WTC11 (cell line): ENCODE results near the gene PDE3B. TPM values are rescaled to one million over a fixed set of nuclear protein-coding genes. Genes with fewer than 3 reads are reported as not detected.

Experiments used
- ATAC-seq: fragments of 200-7000 bp; cut with Tn5 transposase; 2 replicates; pipeline ENCODE4 v1.10.0; 2021; ENCODE audit warnings: mild to moderate bottlenecking, moderate library complexity
- Bru-seq: library from RNA; stranded (reverse); fragments of 400-500 nt; gene quantifications from one replicate; lab custom pipeline; 2021; lab: Mats Ljungman, UMichigan
- CTCF ChIA-PET: fragments of 300-600 bp; sonication (Branson Sonifier 250); formaldehyde crosslinking; loops from one replicate; lab custom pipeline; 2021; ENCODE audit warnings: antibody characterized with exemption; lab: Charles Lee
- POLR2A ChIA-PET: fragments of 350-600 bp; sonication (Branson Sonifier 250); formaldehyde crosslinking; loops from one replicate; lab custom pipeline; 2021; ENCODE audit warnings: antibody characterized with exemption; lab: Charles Lee
- DNase-seq: peaks from one replicate; pipeline ENCODE4 v3.0.0; 2021; ENCODE audit warnings: low spot score
- H3K27ac Mint-ChIP-seq: 2 replicates; pipeline ENCODE4 v1.8.0; 2021; ENCODE audit warnings: mixed read lengths
- H3K27me3 Mint-ChIP-seq: 2 replicates; pipeline ENCODE4 v1.8.0; 2021; ENCODE audit warnings: low read depth, mild to moderate bottlenecking, moderate library complexity, mixed read lengths
- H3K36me3 Mint-ChIP-seq: 2 replicates; pipeline ENCODE4 v1.8.0; 2021; ENCODE audit warnings: mixed read lengths
- H3K4me1 Mint-ChIP-seq: 2 replicates; pipeline ENCODE4 v1.8.0; 2022; ENCODE audit warnings: mixed read lengths
- H3K4me3 Mint-ChIP-seq: 2 replicates; pipeline ENCODE4 v1.8.0; 2021; ENCODE audit warnings: mild to moderate bottlenecking, moderate library complexity, mixed read lengths
- H3K9me3 Mint-ChIP-seq: 2 replicates; pipeline ENCODE4 v1.8.0; 2021; ENCODE audit warnings: mixed read lengths
- FOXP1 ChIP-seq: sonication (generic); formaldehyde crosslinking; IDR thresholded peaks from 2 replicates; pipeline ENCODE4 v1.8.0; 2022; ENCODE audit warnings: missing genetic modification reagents, mild to moderate bottlenecking, moderate library complexity, borderline replicate concordance
- GRHL2 ChIP-seq: fragments of 250-450 bp; sonication (Bioruptor Pico); IDR thresholded peaks from 2 replicates; pipeline ENCODE4 v1.8.0; 2022; ENCODE audit warnings: mild to moderate bottlenecking, moderate library complexity; ENCODE audit not compliant: insufficient replicate concordance, severe bottlenecking
- GTF2I ChIP-seq: fragments of 250-450 bp; sonication (Bioruptor Pico); conservative IDR thresholded peaks from 2 replicates; pipeline ENCODE4 v1.4.0; 2021; ENCODE audit warnings: mild to moderate bottlenecking
- KAT7 ChIP-seq: sonication (generic); formaldehyde crosslinking; IDR thresholded peaks from 2 replicates; pipeline ENCODE4 v1.8.1; 2023; ENCODE audit warnings: missing genetic modification reagents, mild to moderate bottlenecking, borderline replicate concordance
- OVOL2 ChIP-seq: fragments of 250-450 bp; sonication (Bioruptor Pico); IDR thresholded peaks from 2 replicates; pipeline ENCODE4 v1.9.0; 2021; ENCODE audit warnings: mild to moderate bottlenecking, borderline replicate concordance
- PRRX2 ChIP-seq: fragments of 250-450 bp; sonication (Bioruptor Pico); IDR thresholded peaks from 2 replicates; pipeline ENCODE4 v1.8.0; 2021; ENCODE audit warnings: mild to moderate bottlenecking
- RORB ChIP-seq: fragments of 250-450 bp; sonication (Bioruptor Pico); IDR thresholded peaks from 2 replicates; pipeline ENCODE4 v1.9.0; 2021; ENCODE audit warnings: mild to moderate bottlenecking
- SOX15 ChIP-seq: fragments of 250-450 bp; sonication (Bioruptor Pico); IDR thresholded peaks from 2 replicates; pipeline ENCODE4 v1.9.0; 2021; ENCODE audit warnings: mild to moderate bottlenecking
- SP1 ChIP-seq: sonication (generic); formaldehyde crosslinking; conservative IDR thresholded peaks from 2 replicates; pipeline ENCODE4 v1.8.1; 2022; ENCODE audit warnings: missing genetic modification reagents
- TEAD1 ChIP-seq: sonication (generic); formaldehyde crosslinking; IDR thresholded peaks from 2 replicates; pipeline ENCODE4 v1.8.0; 2022; ENCODE audit warnings: mild to moderate bottlenecking, missing genetic modification reagents
- ZNF671 ChIP-seq: fragments of 250-450 bp; sonication (Bioruptor Pico); IDR thresholded peaks from 2 replicates; pipeline ENCODE4 v1.8.0; 2021; ENCODE audit warnings: mild to moderate bottlenecking
- long read RNA-seq, 3 experiments: library from RNA in 1 of 3; library from capped mRNA in 1 of 3; library from polyadenylated mRNA in 1 of 3; unstranded in 2 of 3; stranded (forward) in 1 of 3; transcript quantifications; one replicate each; pipeline ENCODE4 v2.0.0, GENCODE V29; 2021
- total RNA-seq: library from RNA; stranded (reverse); gene quantifications from 3 replicates; pipeline ENCODE4 v1.2.3, GENCODE V29; 2021
- TF ChIP-seq, protein P1 (sequence below): sonication (generic); formaldehyde crosslinking; conservative IDR thresholded peaks from 2 replicates; pipeline ENCODE4 v1.8.1; 2022; ENCODE audit warnings: mild to moderate bottlenecking, missing genetic modification reagents
- TF ChIP-seq, protein P2 (sequence below): sonication (generic); formaldehyde crosslinking; IDR thresholded peaks from 2 replicates; pipeline ENCODE4 v1.8.0; 2023; ENCODE audit warnings: missing genetic modification reagents, mild to moderate bottlenecking, borderline replicate concordance
- TF ChIP-seq, protein P3 (sequence below): sonication (generic); formaldehyde crosslinking; IDR thresholded peaks from 2 replicates; pipeline ENCODE4 v1.8.1; 2022; ENCODE audit warnings: low read depth, mild to moderate bottlenecking, moderate library complexity, missing genetic modification reagents, borderline replicate concordance
- TF ChIP-seq, protein P4 (sequence below): sonication (generic); formaldehyde crosslinking; IDR thresholded peaks from 2 replicates; pipeline ENCODE4 v1.8.1; 2023; ENCODE audit warnings: mild to moderate bottlenecking, missing genetic modification reagents, moderate library complexity
- TF ChIP-seq, protein P5 (sequence below): sonication (generic); formaldehyde crosslinking; IDR thresholded peaks from 2 replicates; pipeline ENCODE4 v1.8.1; 2022; ENCODE audit warnings: low read depth, missing genetic modification reagents, borderline replicate concordance
- TF ChIP-seq, protein P6 (sequence below): sonication (generic); formaldehyde crosslinking; IDR thresholded peaks from 2 replicates; pipeline ENCODE4 v1.8.1; 2023; ENCODE audit warnings: mild to moderate bottlenecking, missing genetic modification reagents
- TF ChIP-seq, protein P7 (sequence below): sonication (generic); formaldehyde crosslinking; IDR thresholded peaks from 2 replicates; pipeline ENCODE4 v1.8.0; 2023; ENCODE audit warnings: mild to moderate bottlenecking, missing genetic modification reagents
- TF ChIP-seq, protein P8 (sequence below): sonication (generic); formaldehyde crosslinking; IDR thresholded peaks from 2 replicates; pipeline ENCODE4 v1.8.1; 2022; ENCODE audit warnings: mild to moderate bottlenecking, moderate library complexity, missing genetic modification reagents
- TF ChIP-seq, protein P9 (sequence below): fragments of 250-450 bp; sonication (Bioruptor Pico); IDR thresholded peaks from 2 replicates; pipeline ENCODE4 v1.8.0; 2021; ENCODE audit warnings: mild to moderate bottlenecking

Gene PDE3B
- 9.4 to 9.6 TPM (median 9.5 TPM) in 3 replicates for total RNA-seq
- percentile 63 among the genes with signal in this experiment for Bru-seq, nascent RNA
- long read RNA-seq, experiment 1, full-length matches to known transcripts: 39 of 63 reads
- long read RNA-seq, experiment 1, partial matches to known transcripts: 12 of 63 reads
- long read RNA-seq, experiment 1, other reads (novel, unspliced or antisense): 12 of 63 reads
- long read RNA-seq, experiment 2, full-length matches to known transcripts: 3 of 12 reads
- long read RNA-seq, experiment 2, partial matches to known transcripts: 3 of 12 reads
- long read RNA-seq, experiment 2, other reads (novel, unspliced or antisense): 6 of 12 reads
- long read RNA-seq, experiment 3: 0 reads

DNA sequence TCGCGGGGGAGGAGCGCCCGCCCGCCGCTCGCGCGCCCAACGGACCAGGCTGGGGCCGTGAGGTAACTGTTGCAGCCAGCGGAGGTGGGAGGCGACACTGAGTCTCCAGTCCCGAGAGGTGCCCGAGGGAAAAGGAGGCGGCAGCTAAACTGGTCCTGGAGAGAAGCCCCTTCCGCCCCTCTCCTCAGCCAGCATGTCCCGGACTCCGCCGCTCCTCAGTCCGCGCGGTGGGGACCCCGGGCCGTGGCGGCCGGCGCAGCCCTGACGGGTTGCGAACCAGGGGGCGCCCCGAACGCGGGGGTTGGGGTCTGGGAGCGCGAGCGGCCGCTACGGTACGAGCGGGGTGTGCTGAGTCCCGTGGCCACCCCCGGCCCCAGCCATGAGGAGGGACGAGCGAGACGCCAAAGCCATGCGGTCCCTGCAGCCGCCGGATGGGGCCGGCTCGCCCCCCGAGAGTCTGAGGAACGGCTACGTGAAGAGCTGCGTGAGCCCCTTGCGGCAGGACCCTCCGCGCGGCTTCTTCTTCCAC lies at the start of gene PDE3B:
PDE3B (plus strand) TSS at position 108 of the 529 bp plus-strand sequence; CDS start at position 380, 272 bp downstream.
- CTCF ChIA-PET: interaction anchor here (0.7 to 2.4 kb wide), 9 partner anchors 12 to 264 kb away, joined by 3 to 26 read pairs (median 4); partner anchors contain the start of gene CYP2R1
- peak; percentile 89 for ATAC-seq
- no peaks in the 10 kb centered on the region for H3K36me3 Mint-ChIP-seq
- H3K4me3 Mint-ChIP-seq: peak within 1 kb of the TSS; percentile 90
- POLR2A ChIA-PET: interaction anchor here (0.7 to 2.4 kb wide), 7 partner anchors 9 to 263 kb away, joined by 3 to 14 read pairs (median 6); partner anchors contain the start of genes CYP2R1 and PSMA1
- H3K27me3 Mint-ChIP-seq: peaks cover 34% of the 10 kb centered on the region
- peak; percentile 85 for DNase-seq
- peaks cover 29% of the 10 kb centered on the region for H3K4me1 Mint-ChIP-seq
- H3K27ac Mint-ChIP-seq: no peak within 1 kb of the TSS
- no peaks in the 10 kb centered on the region for H3K9me3 Mint-ChIP-seq
- TF ChIP-seq ZNF671 (CRISPR knock-in tag): no peak
- TF ChIP-seq, protein P1, sequence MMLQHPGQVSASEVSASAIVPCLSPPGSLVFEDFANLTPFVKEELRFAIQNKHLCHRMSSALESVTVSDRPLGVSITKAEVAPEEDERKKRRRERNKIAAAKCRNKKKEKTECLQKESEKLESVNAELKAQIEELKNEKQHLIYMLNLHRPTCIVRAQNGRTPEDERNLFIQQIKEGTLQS (CRISPR knock-in tag): no peak
- TF ChIP-seq, protein P2, sequence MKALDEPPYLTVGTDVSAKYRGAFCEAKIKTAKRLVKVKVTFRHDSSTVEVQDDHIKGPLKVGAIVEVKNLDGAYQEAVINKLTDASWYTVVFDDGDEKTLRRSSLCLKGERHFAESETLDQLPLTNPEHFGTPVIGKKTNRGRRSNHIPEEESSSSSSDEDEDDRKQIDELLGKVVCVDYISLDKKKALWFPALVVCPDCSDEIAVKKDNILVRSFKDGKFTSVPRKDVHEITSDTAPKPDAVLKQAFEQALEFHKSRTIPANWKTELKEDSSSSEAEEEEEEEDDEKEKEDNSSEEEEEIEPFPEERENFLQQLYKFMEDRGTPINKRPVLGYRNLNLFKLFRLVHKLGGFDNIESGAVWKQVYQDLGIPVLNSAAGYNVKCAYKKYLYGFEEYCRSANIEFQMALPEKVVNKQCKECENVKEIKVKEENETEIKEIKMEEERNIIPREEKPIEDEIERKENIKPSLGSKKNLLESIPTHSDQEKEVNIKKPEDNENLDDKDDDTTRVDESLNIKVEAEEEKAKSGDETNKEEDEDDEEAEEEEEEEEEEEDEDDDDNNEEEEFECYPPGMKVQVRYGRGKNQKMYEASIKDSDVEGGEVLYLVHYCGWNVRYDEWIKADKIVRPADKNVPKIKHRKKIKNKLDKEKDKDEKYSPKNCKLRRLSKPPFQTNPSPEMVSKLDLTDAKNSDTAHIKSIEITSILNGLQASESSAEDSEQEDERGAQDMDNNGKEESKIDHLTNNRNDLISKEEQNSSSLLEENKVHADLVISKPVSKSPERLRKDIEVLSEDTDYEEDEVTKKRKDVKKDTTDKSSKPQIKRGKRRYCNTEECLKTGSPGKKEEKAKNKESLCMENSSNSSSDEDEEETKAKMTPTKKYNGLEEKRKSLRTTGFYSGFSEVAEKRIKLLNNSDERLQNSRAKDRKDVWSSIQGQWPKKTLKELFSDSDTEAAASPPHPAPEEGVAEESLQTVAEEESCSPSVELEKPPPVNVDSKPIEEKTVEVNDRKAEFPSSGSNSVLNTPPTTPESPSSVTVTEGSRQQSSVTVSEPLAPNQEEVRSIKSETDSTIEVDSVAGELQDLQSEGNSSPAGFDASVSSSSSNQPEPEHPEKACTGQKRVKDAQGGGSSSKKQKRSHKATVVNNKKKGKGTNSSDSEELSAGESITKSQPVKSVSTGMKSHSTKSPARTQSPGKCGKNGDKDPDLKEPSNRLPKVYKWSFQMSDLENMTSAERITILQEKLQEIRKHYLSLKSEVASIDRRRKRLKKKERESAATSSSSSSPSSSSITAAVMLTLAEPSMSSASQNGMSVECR: 0 out of 2 replicates have a peak, but pooled peaks have one; percentile 10
- TF ChIP-seq PRRX2 (CRISPR knock-in tag): no peak
- peak; percentile 1; the same call in 1 of the 2 replicates for TF ChIP-seq KAT7 (CRISPR knock-in tag)
- TF ChIP-seq, protein P3, sequence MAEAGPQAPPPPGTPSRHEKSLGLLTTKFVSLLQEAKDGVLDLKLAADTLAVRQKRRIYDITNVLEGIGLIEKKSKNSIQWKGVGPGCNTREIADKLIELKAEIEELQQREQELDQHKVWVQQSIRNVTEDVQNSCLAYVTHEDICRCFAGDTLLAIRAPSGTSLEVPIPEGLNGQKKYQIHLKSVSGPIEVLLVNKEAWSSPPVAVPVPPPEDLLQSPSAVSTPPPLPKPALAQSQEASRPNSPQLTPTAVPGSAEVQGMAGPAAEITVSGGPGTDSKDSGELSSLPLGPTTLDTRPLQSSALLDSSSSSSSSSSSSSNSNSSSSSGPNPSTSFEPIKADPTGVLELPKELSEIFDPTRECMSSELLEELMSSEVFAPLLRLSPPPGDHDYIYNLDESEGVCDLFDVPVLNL: no peak
- TF ChIP-seq SOX15 (CRISPR knock-in tag): no peak
- no peak for TF ChIP-seq OVOL2 (CRISPR knock-in tag)
- TF ChIP-seq RORB (CRISPR knock-in tag): no peak
- TF ChIP-seq FOXP1 (CRISPR knock-in tag): 0 out of 2 replicates have a peak, but pooled peaks have one; percentile 12
- TF ChIP-seq, protein P4, sequence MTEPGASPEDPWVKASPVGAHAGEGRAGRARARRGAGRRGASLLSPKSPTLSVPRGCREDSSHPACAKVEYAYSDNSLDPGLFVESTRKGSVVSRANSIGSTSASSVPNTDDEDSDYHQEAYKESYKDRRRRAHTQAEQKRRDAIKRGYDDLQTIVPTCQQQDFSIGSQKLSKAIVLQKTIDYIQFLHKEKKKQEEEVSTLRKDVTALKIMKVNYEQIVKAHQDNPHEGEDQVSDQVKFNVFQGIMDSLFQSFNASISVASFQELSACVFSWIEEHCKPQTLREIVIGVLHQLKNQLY (CRISPR knock-in tag): no peak
- no peak for TF ChIP-seq GTF2I (CRISPR knock-in tag)
- TF ChIP-seq GRHL2 (CRISPR knock-in tag): no peak
- TF ChIP-seq, protein P5, sequence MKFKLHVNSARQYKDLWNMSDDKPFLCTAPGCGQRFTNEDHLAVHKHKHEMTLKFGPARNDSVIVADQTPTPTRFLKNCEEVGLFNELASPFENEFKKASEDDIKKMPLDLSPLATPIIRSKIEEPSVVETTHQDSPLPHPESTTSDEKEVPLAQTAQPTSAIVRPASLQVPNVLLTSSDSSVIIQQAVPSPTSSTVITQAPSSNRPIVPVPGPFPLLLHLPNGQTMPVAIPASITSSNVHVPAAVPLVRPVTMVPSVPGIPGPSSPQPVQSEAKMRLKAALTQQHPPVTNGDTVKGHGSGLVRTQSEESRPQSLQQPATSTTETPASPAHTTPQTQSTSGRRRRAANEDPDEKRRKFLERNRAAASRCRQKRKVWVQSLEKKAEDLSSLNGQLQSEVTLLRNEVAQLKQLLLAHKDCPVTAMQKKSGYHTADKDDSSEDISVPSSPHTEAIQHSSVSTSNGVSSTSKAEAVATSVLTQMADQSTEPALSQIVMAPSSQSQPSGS (CRISPR knock-in tag): no peak
- TF ChIP-seq, protein P6, sequence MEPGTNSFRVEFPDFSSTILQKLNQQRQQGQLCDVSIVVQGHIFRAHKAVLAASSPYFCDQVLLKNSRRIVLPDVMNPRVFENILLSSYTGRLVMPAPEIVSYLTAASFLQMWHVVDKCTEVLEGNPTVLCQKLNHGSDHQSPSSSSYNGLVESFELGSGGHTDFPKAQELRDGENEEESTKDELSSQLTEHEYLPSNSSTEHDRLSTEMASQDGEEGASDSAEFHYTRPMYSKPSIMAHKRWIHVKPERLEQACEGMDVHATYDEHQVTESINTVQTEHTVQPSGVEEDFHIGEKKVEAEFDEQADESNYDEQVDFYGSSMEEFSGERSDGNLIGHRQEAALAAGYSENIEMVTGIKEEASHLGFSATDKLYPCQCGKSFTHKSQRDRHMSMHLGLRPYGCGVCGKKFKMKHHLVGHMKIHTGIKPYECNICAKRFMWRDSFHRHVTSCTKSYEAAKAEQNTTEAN (CRISPR knock-in tag): peak; percentile 60; the same call in 1 of the 2 replicates
- 0 out of 2 replicates have a peak, but pooled peaks have one; percentile 23 for TF ChIP-seq SP1 (CRISPR knock-in tag)
- TF ChIP-seq, protein P7, sequence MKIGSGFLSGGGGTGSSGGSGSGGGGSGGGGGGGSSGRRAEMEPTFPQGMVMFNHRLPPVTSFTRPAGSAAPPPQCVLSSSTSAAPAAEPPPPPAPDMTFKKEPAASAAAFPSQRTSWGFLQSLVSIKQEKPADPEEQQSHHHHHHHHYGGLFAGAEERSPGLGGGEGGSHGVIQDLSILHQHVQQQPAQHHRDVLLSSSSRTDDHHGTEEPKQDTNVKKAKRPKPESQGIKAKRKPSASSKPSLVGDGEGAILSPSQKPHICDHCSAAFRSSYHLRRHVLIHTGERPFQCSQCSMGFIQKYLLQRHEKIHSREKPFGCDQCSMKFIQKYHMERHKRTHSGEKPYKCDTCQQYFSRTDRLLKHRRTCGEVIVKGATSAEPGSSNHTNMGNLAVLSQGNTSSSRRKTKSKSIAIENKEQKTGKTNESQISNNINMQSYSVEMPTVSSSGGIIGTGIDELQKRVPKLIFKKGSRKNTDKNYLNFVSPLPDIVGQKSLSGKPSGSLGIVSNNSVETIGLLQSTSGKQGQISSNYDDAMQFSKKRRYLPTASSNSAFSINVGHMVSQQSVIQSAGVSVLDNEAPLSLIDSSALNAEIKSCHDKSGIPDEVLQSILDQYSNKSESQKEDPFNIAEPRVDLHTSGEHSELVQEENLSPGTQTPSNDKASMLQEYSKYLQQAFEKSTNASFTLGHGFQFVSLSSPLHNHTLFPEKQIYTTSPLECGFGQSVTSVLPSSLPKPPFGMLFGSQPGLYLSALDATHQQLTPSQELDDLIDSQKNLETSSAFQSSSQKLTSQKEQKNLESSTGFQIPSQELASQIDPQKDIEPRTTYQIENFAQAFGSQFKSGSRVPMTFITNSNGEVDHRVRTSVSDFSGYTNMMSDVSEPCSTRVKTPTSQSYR (CRISPR knock-in tag): no peak
- TF ChIP-seq, protein P8, sequence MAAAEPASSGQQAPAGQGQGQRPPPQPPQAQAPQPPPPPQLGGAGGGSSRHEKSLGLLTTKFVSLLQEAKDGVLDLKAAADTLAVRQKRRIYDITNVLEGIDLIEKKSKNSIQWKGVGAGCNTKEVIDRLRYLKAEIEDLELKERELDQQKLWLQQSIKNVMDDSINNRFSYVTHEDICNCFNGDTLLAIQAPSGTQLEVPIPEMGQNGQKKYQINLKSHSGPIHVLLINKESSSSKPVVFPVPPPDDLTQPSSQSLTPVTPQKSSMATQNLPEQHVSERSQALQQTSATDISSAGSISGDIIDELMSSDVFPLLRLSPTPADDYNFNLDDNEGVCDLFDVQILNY (CRISPR knock-in tag): peak; percentile 44
- TF ChIP-seq, protein P9, sequence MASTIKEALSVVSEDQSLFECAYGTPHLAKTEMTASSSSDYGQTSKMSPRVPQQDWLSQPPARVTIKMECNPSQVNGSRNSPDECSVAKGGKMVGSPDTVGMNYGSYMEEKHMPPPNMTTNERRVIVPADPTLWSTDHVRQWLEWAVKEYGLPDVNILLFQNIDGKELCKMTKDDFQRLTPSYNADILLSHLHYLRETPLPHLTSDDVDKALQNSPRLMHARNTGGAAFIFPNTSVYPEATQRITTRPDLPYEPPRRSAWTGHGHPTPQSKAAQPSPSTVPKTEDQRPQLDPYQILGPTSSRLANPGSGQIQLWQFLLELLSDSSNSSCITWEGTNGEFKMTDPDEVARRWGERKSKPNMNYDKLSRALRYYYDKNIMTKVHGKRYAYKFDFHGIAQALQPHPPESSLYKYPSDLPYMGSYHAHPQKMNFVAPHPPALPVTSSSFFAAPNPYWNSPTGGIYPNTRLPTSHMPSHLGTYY (CRISPR knock-in tag): no peak
- no peak for TF ChIP-seq TEAD1
